Activated naive CD4-positive, alpha-beta T cell treated with Interleukin-2 at 50 U/mL for 16 hours (primary cell): ENCODE measurements around the gene AGRN.
"Not testable (repeated sequence)": the region's sequence is repeated elsewhere in the genome, so short reads cannot be mapped to it uniquely, and the experiment has no call there.

Source experiments
- DNase-seq: peaks from one replicate; pipeline ENCODE4 v3.0.0-alpha.2; 2020

The AGRN gene

GRCh38 chr1:1020000-1020404, at the start of gene AGRN:
TSS of gene AGRN (plus strand) at chr1:1020120. CDS start at chr1:1020173, 53 bp downstream.
- DNase-seq: no peak

GRCh38 chr1:970242-970972, 49.5 kb upstream of the AGRN start:
- DNase-seq: no peak

- DNase-seq: no peak
Measured at GRCh38 chr1:970973-971730, 48.8 kb upstream of the AGRN start.

- DNase-seq: no peak
Measured at GRCh38 chr1:971751-972506, 48.0 kb upstream of the AGRN start.

GRCh38 chr1:972726-973458, 47.0 kb upstream of the AGRN start:
- DNase-seq: no peak

GRCh38 chr1:973459-974292, 46.2 kb upstream of the AGRN start:
- no peak for DNase-seq

- no peak for DNase-seq
Measured at GRCh38 chr1:974293-974640, 45.7 kb upstream of the AGRN start.

- no peak for DNase-seq
Measured at GRCh38 chr1:974687-975328, 45.1 kb upstream of the AGRN start.

- no peak for DNase-seq
Measured at GRCh38 chr1:975365-975764, 44.6 kb upstream of the AGRN start.

GRCh38 chr1:975896-976683, 43.8 kb upstream of the AGRN start:
- DNase-seq: peak; percentile 56

- DNase-seq: not testable (repeated sequence)
Measured at GRCh38 chr1:976791-977190, 43.1 kb upstream of the AGRN start.

GRCh38 chr1:978069-978834, 41.7 kb upstream of the AGRN start:
- no peak for DNase-seq

- DNase-seq: no peak
Measured at GRCh38 chr1:978835-979743, 40.8 kb upstream of the AGRN start.

GRCh38 chr1:979744-980072, 40.2 kb upstream of the AGRN start:
- DNase-seq: no peak

GRCh38 chr1:980137-980571, 39.8 kb upstream of the AGRN start:
- no peak for DNase-seq

- no peak for DNase-seq
Measured at GRCh38 chr1:980602-981395, 39.1 kb upstream of the AGRN start.

GRCh38 chr1:981491-981954, 38.4 kb upstream of the AGRN start:
- no peak for DNase-seq
